ENCODE data around the gene KAT8. TPM values are rescaled to one million over a fixed set of nuclear protein-coding genes. Genes with fewer than 3 reads are reported as not detected.

KAT8 gene
- total and polyA plus RNA-seq, 2 of the 13 experiments (the other 11 are each of a cell fraction or from before 2014, with no cell fraction given) = 79.0 to 84.2 TPM

DNA sequence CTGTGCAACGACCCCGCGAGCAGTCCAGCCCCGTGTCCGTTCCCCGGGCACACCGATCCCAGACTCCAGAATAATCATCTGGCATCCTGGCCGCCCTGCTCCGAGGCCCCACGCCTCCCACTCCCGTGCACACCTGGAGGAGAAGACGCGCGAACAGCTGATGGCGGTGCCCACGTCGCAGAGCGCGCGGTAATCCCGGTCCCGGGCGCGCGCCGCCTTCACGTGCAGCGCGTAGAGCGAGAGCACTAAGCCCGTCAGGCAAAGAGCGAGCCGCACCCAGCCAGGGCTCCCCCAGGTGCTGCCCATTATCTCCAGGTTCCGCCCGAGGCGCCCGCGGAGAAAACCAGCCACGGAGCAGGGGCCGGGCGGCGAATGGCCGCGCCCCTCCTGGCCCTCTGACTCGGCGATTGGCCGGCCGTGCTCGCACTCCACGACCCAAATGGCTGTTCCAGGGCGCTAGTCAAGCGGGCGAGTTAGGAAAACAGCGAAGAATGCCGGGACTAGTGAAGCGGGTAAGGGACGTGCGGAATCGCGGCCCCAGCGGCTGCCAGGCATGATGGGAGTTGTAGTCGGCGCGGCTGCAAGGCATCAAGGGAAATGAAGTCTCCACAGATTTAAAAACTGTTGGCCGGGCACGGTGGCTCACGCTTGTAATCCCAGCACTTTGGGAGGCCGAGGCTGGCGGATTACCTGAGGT is 22.9 kb upstream of the KAT8 start, which contains the start of gene VKORC1 (continued):
- TF ChIP-seq, protein P1, sequence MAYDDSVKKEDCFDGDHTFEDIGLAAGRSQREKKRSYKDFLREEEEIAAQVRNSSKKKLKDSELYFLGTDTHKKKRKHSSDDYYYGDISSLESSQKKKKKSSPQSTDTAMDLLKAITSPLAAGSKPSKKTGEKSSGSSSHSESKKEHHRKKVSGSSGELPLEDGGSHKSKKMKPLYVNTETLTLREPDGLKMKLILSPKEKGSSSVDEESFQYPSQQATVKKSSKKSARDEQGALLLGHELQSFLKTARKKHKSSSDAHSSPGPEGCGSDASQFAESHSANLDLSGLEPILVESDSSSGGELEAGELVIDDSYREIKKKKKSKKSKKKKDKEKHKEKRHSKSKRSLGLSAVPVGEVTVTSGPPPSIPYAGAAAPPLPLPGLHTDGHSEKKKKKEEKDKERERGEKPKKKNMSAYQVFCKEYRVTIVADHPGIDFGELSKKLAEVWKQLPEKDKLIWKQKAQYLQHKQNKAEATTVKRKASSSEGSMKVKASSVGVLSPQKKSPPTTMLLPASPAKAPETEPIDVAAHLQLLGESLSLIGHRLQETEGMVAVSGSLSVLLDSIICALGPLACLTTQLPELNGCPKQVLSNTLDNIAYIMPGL (CRISPR knock-in tag; IDR thresholded peaks at IDR 0.05; ENCODE audit: borderline replicate concordance in 1 of 2, low read depth in 1 of 2) = peak; percentile 88 to 93; a peak in 3 of 4 replicates
- TF ChIP-seq SETDB1 (CRISPR knock-in tag; IDR thresholded peaks at IDR 0.05; ENCODE audit: borderline replicate concordance) (no peak), ZNF354B (CRISPR knock-in tag; IDR thresholded peaks at IDR 0.05) (0 out of 2 replicates have a peak, but pooled peaks have one; percentile 46), ZNF460 (CRISPR knock-in tag; IDR thresholded peaks at IDR 0.05; ENCODE audit: borderline replicate concordance) (peak; percentile 98), ZNF263 (CRISPR knock-in tag; IDR thresholded peaks at IDR 0.05) (no peak; the same call in 1 of the 2 replicates), KDM1A (CRISPR knock-in tag; IDR thresholded peaks at IDR 0.05) (peak; percentile 84), SALL2 (CRISPR knock-in tag; IDR thresholded peaks at IDR 0.05) (peak; percentile 90), MAF1 (CRISPR knock-in tag; IDR thresholded peaks at IDR 0.05; ENCODE audit: borderline replicate concordance) (peak; percentile 22; the same call in 1 of the 2 replicates), FOXK2 (IDR thresholded peaks at IDR 0.05) (no peak), ZNF468 (CRISPR knock-in tag; IDR thresholded peaks at IDR 0.05) (no peak), ERF (CRISPR knock-in tag; IDR thresholded peaks at IDR 0.05) (peak; percentile 88), MEIS1 (CRISPR knock-in tag; IDR thresholded peaks at IDR 0.05; ENCODE audit: borderline replicate concordance) (no peak)
- TF ChIP-seq, protein P2, sequence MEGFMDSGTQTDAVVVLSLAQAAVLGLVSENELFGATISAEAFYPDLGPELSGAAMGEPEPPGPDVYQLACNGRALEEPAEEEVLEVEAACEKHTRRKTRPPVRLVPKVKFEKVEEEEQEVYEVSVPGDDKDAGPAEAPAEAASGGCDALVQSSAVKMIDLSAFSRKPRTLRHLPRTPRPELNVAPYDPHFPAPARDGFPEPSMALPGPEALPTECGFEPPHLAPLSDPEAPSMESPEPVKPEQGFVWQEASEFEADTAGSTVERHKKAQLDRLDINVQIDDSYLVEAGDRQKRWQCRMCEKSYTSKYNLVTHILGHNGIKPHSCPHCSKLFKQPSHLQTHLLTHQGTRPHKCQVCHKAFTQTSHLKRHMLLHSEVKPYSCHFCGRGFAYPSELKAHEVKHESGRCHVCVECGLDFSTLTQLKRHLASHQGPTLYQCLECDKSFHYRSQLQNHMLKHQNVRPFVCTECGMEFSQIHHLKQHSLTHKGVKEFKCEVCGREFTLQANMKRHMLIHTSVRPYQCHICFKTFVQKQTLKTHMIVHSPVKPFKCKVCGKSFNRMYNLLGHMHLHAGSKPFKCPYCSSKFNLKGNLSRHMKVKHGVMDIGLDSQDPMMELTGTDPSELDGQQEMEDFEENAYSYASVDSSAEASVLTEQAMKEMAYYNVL (CRISPR knock-in tag; IDR thresholded peaks at IDR 0.05; ENCODE audit: borderline replicate concordance) = peak; percentile 68; the same call in 1 of the 2 replicates
- TF ChIP-seq, protein P3, sequence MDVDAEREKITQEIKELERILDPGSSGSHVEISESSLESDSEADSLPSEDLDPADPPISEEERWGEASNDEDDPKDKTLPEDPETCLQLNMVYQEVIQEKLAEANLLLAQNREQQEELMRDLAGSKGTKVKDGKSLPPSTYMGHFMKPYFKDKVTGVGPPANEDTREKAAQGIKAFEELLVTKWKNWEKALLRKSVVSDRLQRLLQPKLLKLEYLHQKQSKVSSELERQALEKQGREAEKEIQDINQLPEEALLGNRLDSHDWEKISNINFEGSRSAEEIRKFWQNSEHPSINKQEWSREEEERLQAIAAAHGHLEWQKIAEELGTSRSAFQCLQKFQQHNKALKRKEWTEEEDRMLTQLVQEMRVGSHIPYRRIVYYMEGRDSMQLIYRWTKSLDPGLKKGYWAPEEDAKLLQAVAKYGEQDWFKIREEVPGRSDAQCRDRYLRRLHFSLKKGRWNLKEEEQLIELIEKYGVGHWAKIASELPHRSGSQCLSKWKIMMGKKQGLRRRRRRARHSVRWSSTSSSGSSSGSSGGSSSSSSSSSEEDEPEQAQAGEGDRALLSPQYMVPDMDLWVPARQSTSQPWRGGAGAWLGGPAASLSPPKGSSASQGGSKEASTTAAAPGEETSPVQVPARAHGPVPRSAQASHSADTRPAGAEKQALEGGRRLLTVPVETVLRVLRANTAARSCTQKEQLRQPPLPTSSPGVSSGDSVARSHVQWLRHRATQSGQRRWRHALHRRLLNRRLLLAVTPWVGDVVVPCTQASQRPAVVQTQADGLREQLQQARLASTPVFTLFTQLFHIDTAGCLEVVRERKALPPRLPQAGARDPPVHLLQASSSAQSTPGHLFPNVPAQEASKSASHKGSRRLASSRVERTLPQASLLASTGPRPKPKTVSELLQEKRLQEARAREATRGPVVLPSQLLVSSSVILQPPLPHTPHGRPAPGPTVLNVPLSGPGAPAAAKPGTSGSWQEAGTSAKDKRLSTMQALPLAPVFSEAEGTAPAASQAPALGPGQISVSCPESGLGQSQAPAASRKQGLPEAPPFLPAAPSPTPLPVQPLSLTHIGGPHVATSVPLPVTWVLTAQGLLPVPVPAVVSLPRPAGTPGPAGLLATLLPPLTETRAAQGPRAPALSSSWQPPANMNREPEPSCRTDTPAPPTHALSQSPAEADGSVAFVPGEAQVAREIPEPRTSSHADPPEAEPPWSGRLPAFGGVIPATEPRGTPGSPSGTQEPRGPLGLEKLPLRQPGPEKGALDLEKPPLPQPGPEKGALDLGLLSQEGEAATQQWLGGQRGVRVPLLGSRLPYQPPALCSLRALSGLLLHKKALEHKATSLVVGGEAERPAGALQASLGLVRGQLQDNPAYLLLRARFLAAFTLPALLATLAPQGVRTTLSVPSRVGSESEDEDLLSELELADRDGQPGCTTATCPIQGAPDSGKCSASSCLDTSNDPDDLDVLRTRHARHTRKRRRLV (CRISPR knock-in tag; IDR thresholded peaks at IDR 0.05) = peak; percentile 96
- TF ChIP-seq, protein P4, sequence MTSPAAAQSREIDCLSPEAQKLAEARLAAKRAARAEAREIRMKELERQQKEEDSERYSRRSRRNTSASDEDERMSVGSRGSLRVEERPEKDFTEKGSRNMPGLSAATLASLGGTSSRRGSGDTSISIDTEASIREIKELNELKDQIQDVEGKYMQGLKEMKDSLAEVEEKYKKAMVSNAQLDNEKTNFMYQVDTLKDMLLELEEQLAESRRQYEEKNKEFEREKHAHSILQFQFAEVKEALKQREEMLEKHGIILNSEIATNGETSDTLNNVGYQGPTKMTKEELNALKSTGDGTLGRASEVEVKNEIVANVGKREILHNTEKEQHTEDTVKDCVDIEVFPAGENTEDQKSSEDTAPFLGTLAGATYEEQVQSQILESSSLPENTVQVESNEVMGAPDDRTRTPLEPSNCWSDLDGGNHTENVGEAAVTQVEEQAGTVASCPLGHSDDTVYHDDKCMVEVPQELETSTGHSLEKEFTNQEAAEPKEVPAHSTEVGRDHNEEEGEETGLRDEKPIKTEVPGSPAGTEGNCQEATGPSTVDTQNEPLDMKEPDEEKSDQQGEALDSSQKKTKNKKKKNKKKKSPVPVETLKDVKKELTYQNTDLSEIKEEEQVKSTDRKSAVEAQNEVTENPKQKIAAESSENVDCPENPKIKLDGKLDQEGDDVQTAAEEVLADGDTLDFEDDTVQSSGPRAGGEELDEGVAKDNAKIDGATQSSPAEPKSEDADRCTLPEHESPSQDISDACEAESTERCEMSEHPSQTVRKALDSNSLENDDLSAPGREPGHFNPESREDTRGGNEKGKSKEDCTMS (CRISPR knock-in tag; conservative IDR thresholded peaks at IDR 0.05) = no peak

Data from HepG2 (cell line).